Upper lobe of left lung (tissue), 4 donors: Measurements from ENCODE around the gene NOA1.
"Not testable (repeated sequence)": the region's sequence is repeated elsewhere in the genome, so short reads cannot be mapped to it uniquely, and the experiment has no call there.

Source experiments
- CTCF ChIP-seq, 6 experiments: fragments of 450-650 bp in 4 of 6; fragments of 200-600 bp in 2 of 6; sonication (generic) in 2 of 6; IDR thresholded peaks; one replicate each; pipeline ENCODE4 v1.5.1; 2016 to 2019; ENCODE audit warnings: antibody characterized with exemption in 6 of 6
- POLR2A ChIP-seq, 4 donors: fragments of 450-650 bp; IDR thresholded peaks; one replicate each; pipeline ENCODE4 v1.5.1; 2016 to 2017; ENCODE audit warnings: antibody characterized with exemption in 4 of 4, mild to moderate bottlenecking in 2 of 4

- TF ChIP-seq CTCF, POLR2A (IDR thresholded peaks at IDR 0.05): not testable (repeated sequence)
Measured at GRCh38 chr4:56939826-56940225, 37.6 kb downstream of the NOA1 start.
